H9 (cell line): ENCODE results near the gene DPYD. TPM values are rescaled to one million over a fixed set of nuclear protein-coding genes. Genes with fewer than 3 reads are reported as not detected.

Source experiments
- DNase-seq: peaks from one replicate; pipeline ENCODE4 v3.0.0-alpha.2; 2017
- H2AFZ ChIP-seq: one replicate; pipeline ENCODE4 v1.6.1; 2013; ENCODE audit warnings: mild to moderate bottlenecking, low read length, control low read depth, moderate library complexity
- H2AK5ac ChIP-seq: 2 replicates; pipeline ENCODE4 v1.6.1; 2013; ENCODE audit warnings: low read length, control low read depth, mixed read lengths; ENCODE audit not compliant: insufficient read length
- H2BK120ac ChIP-seq: one replicate; pipeline ENCODE4 v1.6.1; 2013; ENCODE audit warnings: low read depth, mild to moderate bottlenecking, low read length, control low read depth, inconsistent platforms; ENCODE audit not compliant: poor library complexity, severe bottlenecking
- H2BK12ac ChIP-seq: 2 replicates; pipeline ENCODE4 v1.6.1; 2013; ENCODE audit warnings: low read length, control low read depth, mixed read lengths, low read depth; ENCODE audit not compliant: insufficient read length
- H2BK15ac ChIP-seq: 2 replicates; pipeline ENCODE4 v1.6.1; 2013; ENCODE audit warnings: low read depth, low read length, control low read depth
- H2BK20ac ChIP-seq: one replicate; pipeline ENCODE4 v1.6.1; 2013; ENCODE audit warnings: low read depth, mild to moderate bottlenecking, low read length, control low read depth, inconsistent platforms; ENCODE audit not compliant: poor library complexity, severe bottlenecking
- H2BK5ac ChIP-seq: 2 replicates; pipeline ENCODE4 v1.6.1; 2013; ENCODE audit warnings: low read length, control low read depth, mixed read lengths; ENCODE audit not compliant: insufficient read length
- H3K14ac ChIP-seq: 2 replicates; pipeline ENCODE4 v1.6.1; 2013; ENCODE audit warnings: low read length, control low read depth; ENCODE audit not compliant: insufficient read depth
- H3K18ac ChIP-seq: 2 replicates; pipeline ENCODE4 v1.6.1; 2013; ENCODE audit warnings: low read depth, mild to moderate bottlenecking, mixed read lengths, low read length, control low read depth; ENCODE audit not compliant: insufficient read length
- H3K23ac ChIP-seq: 2 replicates; pipeline ENCODE4 v1.6.1; 2013; ENCODE audit warnings: low read length, control low read depth, mixed read lengths, low read depth; ENCODE audit not compliant: insufficient read length
- H3K23me2 ChIP-seq: 2 replicates; pipeline ENCODE4 v1.6.1; 2013; ENCODE audit warnings: low read depth, mild to moderate bottlenecking, mixed read lengths, low read length, control low read depth; ENCODE audit not compliant: insufficient read length, poor library complexity, severe bottlenecking
- H3K27ac ChIP-seq: 2 replicates; pipeline ENCODE4 v1.5.1; 2013; ENCODE audit warnings: low read length, control low read depth, mixed read lengths, low read depth; ENCODE audit not compliant: insufficient read length
- H3K27me3 ChIP-seq: 2 replicates; pipeline ENCODE4 v1.6.1; 2013; ENCODE audit warnings: low read length, control low read depth, inconsistent platforms; ENCODE audit not compliant: insufficient read depth
- H3K4ac ChIP-seq: 2 replicates; pipeline ENCODE4 v1.6.1; 2013; ENCODE audit warnings: low read depth, mild to moderate bottlenecking, control low read depth, inconsistent platforms, low read length, moderate library complexity
- H3K4me1 ChIP-seq: 2 replicates; pipeline ENCODE4 v1.6.1; 2013; ENCODE audit warnings: low read length, control low read depth, inconsistent platforms; ENCODE audit not compliant: insufficient read depth
- H3K4me2 ChIP-seq: 2 replicates; pipeline ENCODE4 v1.6.1; 2013; ENCODE audit warnings: low read length, control low read depth, mixed read lengths; ENCODE audit not compliant: insufficient read length, insufficient read depth
- H3K56ac ChIP-seq: 2 replicates; pipeline ENCODE4 v1.6.1; 2013; ENCODE audit warnings: low read depth, mild to moderate bottlenecking, mixed read lengths, low read length, control low read depth; ENCODE audit not compliant: insufficient read length
- H3K79me1 ChIP-seq: 2 replicates; pipeline ENCODE4 v1.6.1; 2013; ENCODE audit warnings: low read depth, mild to moderate bottlenecking, moderate library complexity, low read length, control low read depth, inconsistent platforms; ENCODE audit not compliant: insufficient read depth, poor library complexity, severe bottlenecking
- H3K79me2 ChIP-seq: 2 replicates; pipeline ENCODE4 v1.6.1; 2013; ENCODE audit warnings: low read length, control low read depth, inconsistent platforms; ENCODE audit not compliant: insufficient read depth
- H3K9ac ChIP-seq: 2 replicates; pipeline ENCODE4 v1.6.1; 2013; ENCODE audit warnings: low read length, control low read depth, mixed read lengths; ENCODE audit not compliant: insufficient read length; ENCODE audit errors: extremely low read depth
- H3K9me3 ChIP-seq: one replicate; pipeline ENCODE4 v1.6.1; 2013; ENCODE audit warnings: low read depth, low read length, inconsistent platforms; ENCODE audit not compliant: control insufficient read depth
- H3T11ph ChIP-seq: one replicate; pipeline ENCODE4 v1.6.1; 2013; ENCODE audit warnings: mild to moderate bottlenecking, low read length, control low read depth, inconsistent platforms
- H4K20me1 ChIP-seq: one replicate; pipeline ENCODE4 v1.6.1; 2013; ENCODE audit not compliant: control insufficient read depth, insufficient read length, insufficient read depth
- H4K5ac ChIP-seq: 2 replicates; pipeline ENCODE4 v1.6.1; 2013; ENCODE audit warnings: low read depth, mild to moderate bottlenecking, mixed read lengths, low read length, control low read depth; ENCODE audit not compliant: insufficient read length
- H4K8ac ChIP-seq: replicated peaks from 2 replicates; pipeline ENCODE4 v1.6.1; 2013; ENCODE audit warnings: low read length, control low read depth, mixed read lengths, low read depth; ENCODE audit not compliant: insufficient read length
- H4K91ac ChIP-seq: 2 replicates; pipeline ENCODE4 v1.6.1; 2013; ENCODE audit warnings: low read depth, mild to moderate bottlenecking, moderate library complexity, mixed read lengths, low read length, control low read depth; ENCODE audit not compliant: insufficient read length
- H3K27ac Mint-ChIP-seq, 3 experiments: 2 replicates in 2 of 3; 3 replicates in 1 of 3; pipeline ENCODE4 v1.8.0; 2020 to 2021; ENCODE audit warnings: mixed read lengths in 3 of 3, mild to moderate bottlenecking in 1 of 3, moderate library complexity in 1 of 3
- H3K27me3 Mint-ChIP-seq: 2 replicates; pipeline ENCODE4 v1.8.0; 2021; ENCODE audit warnings: low read depth, mild to moderate bottlenecking, moderate library complexity, mixed read lengths
- H3K36me3 Mint-ChIP-seq, 3 experiments: 2 replicates in 2 of 3; 3 replicates in 1 of 3; pipeline ENCODE4 v1.8.0; 2020 to 2021; ENCODE audit warnings: low read depth in 3 of 3, mixed read lengths in 3 of 3; ENCODE audit not compliant: insufficient read depth in 1 of 3
- H3K4me1 Mint-ChIP-seq, 2 experiments: 2 replicates each; pipeline ENCODE4 v1.8.0; 2020; ENCODE audit warnings: mixed read lengths in 2 of 2
- H3K4me3 Mint-ChIP-seq, 2 experiments: 2 replicates in 1 of 2; 3 replicates in 1 of 2; pipeline ENCODE4 v1.8.0; 2020 to 2021; ENCODE audit warnings: mild to moderate bottlenecking in 2 of 2, mixed read lengths in 2 of 2, moderate library complexity in 1 of 2
- H3K9me3 Mint-ChIP-seq, 2 experiments: 2 replicates in 1 of 2; 3 replicates in 1 of 2; pipeline ENCODE4 v1.8.0; 2020; ENCODE audit warnings: mild to moderate bottlenecking in 2 of 2, mixed read lengths in 2 of 2, moderate library complexity in 1 of 2
- WGBS: extraction: QIAGEN DNeasy Blood & Tissue Kit; methylation state at CpG from one replicate; pipeline ENCODE4 v1.1.7; 2013; ENCODE audit warnings: missing lambda C conversion rate, low lambda C conversion rate, mixed read lengths; ENCODE audit not compliant: insufficient read length; ENCODE audit errors: extremely low coverage; 5-methylcytosine and 5-hydroxymethylcytosine counted together
- total RNA-seq: library from RNA; stranded (reverse); gene quantifications from 2 replicates; pipeline ENCODE4 v1.2.1, GENCODE V29; 2021
- TF ChIP-seq, protein P1 (sequence below): fragments of 200-600 bp; sonication (generic); conservative IDR thresholded peaks from 3 replicates; pipeline ENCODE4 v1.8.0; 2021; ENCODE audit warnings: antibody characterized with exemption, mild to moderate bottlenecking

Gene DPYD
- total RNA-seq, 1 experiment from 2014 or later: 0.37 TPM

DNA sequence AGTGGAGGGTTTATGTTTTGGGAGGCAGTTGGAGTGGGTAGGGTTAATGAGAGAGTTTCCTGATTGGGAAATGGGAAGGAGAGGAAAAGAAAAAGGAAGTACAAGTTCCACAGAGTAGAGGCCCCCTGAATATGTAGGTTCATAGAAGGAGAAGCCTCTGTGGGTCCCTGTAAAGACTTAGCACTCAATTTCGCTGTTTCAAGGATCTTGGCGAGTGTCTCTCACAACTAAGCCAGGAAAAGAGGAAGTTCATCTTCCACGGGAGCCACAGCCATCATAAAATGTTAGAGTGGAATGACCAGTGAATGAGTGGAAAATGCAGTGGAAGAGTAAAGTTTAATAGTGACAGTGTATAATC, 17.4 kb upstream of the DPYD start:
- H3K23ac ChIP-seq: no peak overlapping the region
- Mint-ChIP-seq H3K27ac (no peak overlapping the region), H3K9me3 (no peaks in the 10 kb centered on the region), H3K36me3 (no peaks in the 10 kb centered on the region), H3K27me3 (no peaks in the 10 kb centered on the region), H3K4me1 (no peaks in the 10 kb centered on the region), H3K4me3 (no peak overlapping the region)
- no peak overlapping the region for H2BK15ac ChIP-seq
- H3K9me3 ChIP-seq: no peaks in the 10 kb centered on the region
- no peak overlapping the region for H2BK120ac ChIP-seq
- no peaks in the 10 kb centered on the region for H3K23me2 ChIP-seq
- H2BK12ac ChIP-seq: no peak overlapping the region
- no peak overlapping the region for H3K4me2 ChIP-seq
- no peak overlapping the region for H2AK5ac ChIP-seq
- H3K9ac ChIP-seq: no peak overlapping the region
- H3K79me2 ChIP-seq: no peaks in the 10 kb centered on the region
- H3K4me1 ChIP-seq: no peaks in the 10 kb centered on the region
- no peak overlapping the region for H3T11ph ChIP-seq
- no peak overlapping the region for H4K5ac ChIP-seq
- no peak overlapping the region for H4K8ac ChIP-seq
- H3K27me3 ChIP-seq: no peaks in the 10 kb centered on the region
- H3K56ac ChIP-seq: no peak overlapping the region
- H2BK5ac ChIP-seq: no peak overlapping the region
- TF ChIP-seq, protein P1, sequence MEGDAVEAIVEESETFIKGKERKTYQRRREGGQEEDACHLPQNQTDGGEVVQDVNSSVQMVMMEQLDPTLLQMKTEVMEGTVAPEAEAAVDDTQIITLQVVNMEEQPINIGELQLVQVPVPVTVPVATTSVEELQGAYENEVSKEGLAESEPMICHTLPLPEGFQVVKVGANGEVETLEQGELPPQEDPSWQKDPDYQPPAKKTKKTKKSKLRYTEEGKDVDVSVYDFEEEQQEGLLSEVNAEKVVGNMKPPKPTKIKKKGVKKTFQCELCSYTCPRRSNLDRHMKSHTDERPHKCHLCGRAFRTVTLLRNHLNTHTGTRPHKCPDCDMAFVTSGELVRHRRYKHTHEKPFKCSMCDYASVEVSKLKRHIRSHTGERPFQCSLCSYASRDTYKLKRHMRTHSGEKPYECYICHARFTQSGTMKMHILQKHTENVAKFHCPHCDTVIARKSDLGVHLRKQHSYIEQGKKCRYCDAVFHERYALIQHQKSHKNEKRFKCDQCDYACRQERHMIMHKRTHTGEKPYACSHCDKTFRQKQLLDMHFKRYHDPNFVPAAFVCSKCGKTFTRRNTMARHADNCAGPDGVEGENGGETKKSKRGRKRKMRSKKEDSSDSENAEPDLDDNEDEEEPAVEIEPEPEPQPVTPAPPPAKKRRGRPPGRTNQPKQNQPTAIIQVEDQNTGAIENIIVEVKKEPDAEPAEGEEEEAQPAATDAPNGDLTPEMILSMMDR: no peak
- no peaks in the 10 kb centered on the region for H4K20me1 ChIP-seq
- H4K91ac ChIP-seq: no peak overlapping the region
- no peak overlapping the region for H3K14ac ChIP-seq
- no peak overlapping the region for H2AFZ ChIP-seq
- no peaks in the 10 kb centered on the region for H3K79me1 ChIP-seq
- H3K18ac ChIP-seq: no peak overlapping the region
- no peak overlapping the region for H3K4ac ChIP-seq
- no peak overlapping the region for H3K27ac ChIP-seq
- no CpG with 5 or more reads among the region's 3 CpGs for WGBS
- no peak for DNase-seq
- H2BK20ac ChIP-seq: no peak overlapping the region
